NCI-H2081 treated with DMSO at 0.1 percent for 48 hours (cell line): Measurements from ENCODE around the gene ADCY5.

Experiments used
- DNase-seq: peaks from one replicate; lab custom pipeline; 2025; lab: John Stamatoyannopoulos, UW

The ADCY5 gene

GRCh38 chr3:123405936-123406510 is 42.9 kb downstream of the ADCY5 start:
- no peak for DNase-seq

- DNase-seq, result no peak
These were observed 43.9 kb downstream of the ADCY5 start for GRCh38 chr3:123405021-123405420.

GRCh38 chr3:123404391-123404790 is 44.5 kb downstream of the ADCY5 start:
- DNase-seq, result no peak

GRCh38 chr3:123401836-123402530 is 46.9 kb downstream of the ADCY5 start:
- no peak for DNase-seq

GRCh38 chr3:123400169-123400568 is 48.7 kb downstream of the ADCY5 start:
- DNase-seq, result no peak

- no peak for DNase-seq
These were observed 49.2 kb downstream of the ADCY5 start for GRCh38 chr3:123399653-123400052.

GRCh38 chr3:123397921-123398785 is 50.7 kb downstream of the ADCY5 start:
- DNase-seq, result no peak

- DNase-seq, result no peak
These were observed 51.8 kb downstream of the ADCY5 start for GRCh38 chr3:123397050-123397590.

GRCh38 chr3:123396171-123397049 is 52.5 kb downstream of the ADCY5 start:
- no peak for DNase-seq

- DNase-seq, result no peak
These were observed 53.7 kb downstream of the ADCY5 start for GRCh38 chr3:123395235-123395634.

- no peak for DNase-seq
These were observed 54.4 kb downstream of the ADCY5 start for GRCh38 chr3:123394391-123395020.

GRCh38 chr3:123392871-123393620 is 55.8 kb downstream of the ADCY5 start:
- DNase-seq, result no peak

- no peak for DNase-seq
These were observed 56.5 kb downstream of the ADCY5 start for GRCh38 chr3:123392368-123392767.

- no peak for DNase-seq
These were observed 57.9 kb downstream of the ADCY5 start for GRCh38 chr3:123390865-123391600.

GRCh38 chr3:123389628-123389918 is 59.3 kb downstream of the ADCY5 start:
- DNase-seq, result no peak

- DNase-seq, result no peak
These were observed 59.9 kb downstream of the ADCY5 start for GRCh38 chr3:123388811-123389627.

GRCh38 chr3:123388042-123388441 is 60.8 kb downstream of the ADCY5 start:
- DNase-seq, result no peak

GRCh38 chr3:123387532-123387931 is 61.4 kb downstream of the ADCY5 start:
- no peak for DNase-seq

- DNase-seq, result no peak
These were observed 62.3 kb downstream of the ADCY5 start for GRCh38 chr3:123386477-123387040.
